HCT116 (cell line): Measurements from ENCODE around the gene MCAT. TPM values are rescaled to one million over a fixed set of nuclear protein-coding genes. Genes with fewer than 3 reads are reported as not detected.

Source experiments
- ATAC-seq: fragments of 200-7000 bp; cut with Tn5 transposase; 2 replicates; pipeline ENCODE4 v1.9.1; 2020; ENCODE audit warnings: mild to moderate bottlenecking, moderate library complexity
- BruUV-seq: library from RNA; stranded (reverse); fragments of 400-500 nt; replicated peaks from 2 replicates; lab custom pipeline; 2021; lab: Mats Ljungman, UMichigan
- CTCF ChIA-PET: fragments of 300-600 bp; sonication (Branson Sonifier 250); formaldehyde crosslinking; loops from one replicate; lab custom pipeline; 2021; ENCODE audit warnings: antibody characterized with exemption; lab: Charles Lee
- POLR2A ChIA-PET: fragments of 300-600, 350-600 bp; sonication (Branson Sonifier 250); formaldehyde crosslinking; loops from one replicate; lab custom pipeline; 2021; ENCODE audit warnings: antibody characterized with exemption; lab: Charles Lee
- RAD21 ChIA-PET, 2 experiments: fragments of 300-600 bp; sonication (Branson Sonifier 250); formaldehyde crosslinking; loops; one replicate each; lab custom pipeline; 2023; ENCODE audit warnings: low total read pairs in 2 of 2; ENCODE audit not compliant: uncharacterized antibody in 2 of 2, unreplicated experiment in 2 of 2, low non-redundant PET in 1 of 2; lab: Charles Lee
- DNase-seq: peaks from one replicate; pipeline ENCODE4 v3.0.0-alpha.2; 2010; ENCODE audit warnings: low read depth, low spot score
- H2AFZ ChIP-seq: fragments of 200-600 bp; shearing (Covaris generic), sonication (generic); 2 replicates; pipeline ENCODE4 v1.6.1; 2017; ENCODE audit warnings: low read depth, mixed run types, mixed read lengths, antibody characterized with exemption, low read length; ENCODE audit not compliant: poor library complexity, severe bottlenecking
- H3K27ac ChIP-seq: 2 replicates; pipeline ENCODE4 v1.5.1; 2012; ENCODE audit warnings: low read depth, low read length
- H3K27me3 ChIP-seq: fragments of 200-600 bp; sonication (generic); 2 replicates; pipeline ENCODE4 v1.6.1; 2016; ENCODE audit warnings: mixed run types, low read length, mixed read lengths; ENCODE audit not compliant: insufficient read depth
- H3K36me3 ChIP-seq, 2 experiments: fragments of 200-500 bp in 1 of 2; fragments of 200-600 bp in 1 of 2; sonication (Bioruptor generic) in 1 of 2; sonication (generic) in 1 of 2; 2 replicates each; pipeline versions ENCODE4 v1.5.1 to v1.6.1; 2014 to 2016; ENCODE audit warnings: low read length in 2 of 2, inconsistent platforms in 1 of 2, mixed read lengths in 1 of 2, mixed run types in 1 of 2; ENCODE audit not compliant: insufficient read depth in 2 of 2, control insufficient read depth in 1 of 2
- H3K4me1 ChIP-seq, 2 experiments: fragments of 200-600 bp in 1 of 2; sonication (generic) in 1 of 2; 2 replicates each; pipeline versions ENCODE4 v1.5.1 to v1.6.1; 2012 to 2017; ENCODE audit warnings: low read length in 2 of 2, inconsistent platforms in 1 of 2, mild to moderate bottlenecking in 1 of 2, mixed read lengths in 1 of 2, mixed run types in 1 of 2, moderate library complexity in 1 of 2; ENCODE audit not compliant: insufficient read depth in 2 of 2, control insufficient read depth in 1 of 2
- H3K4me2 ChIP-seq: fragments of 200-600 bp; sonication (generic); 2 replicates; pipeline ENCODE4 v1.6.1; 2017; ENCODE audit warnings: mixed run types, low read length, mixed read lengths
- H3K4me3 ChIP-seq, 2 experiments: fragments of 200-600 bp in 1 of 2; sonication (generic) in 1 of 2; replicated peaks in 1 of 2; 2 replicates each; pipeline ENCODE4 v1.5.1; 2011 to 2016; ENCODE audit warnings: low read length in 2 of 2, control low read depth in 1 of 2, low read depth in 1 of 2, mild to moderate bottlenecking in 1 of 2, mixed read lengths in 1 of 2, mixed run types in 1 of 2
- H3K79me2 ChIP-seq: fragments of 200-600 bp; sonication (generic); 2 replicates; pipeline ENCODE4 v1.6.1; 2017; ENCODE audit warnings: mild to moderate bottlenecking, mixed run types, low read length, moderate library complexity, mixed read lengths; ENCODE audit not compliant: insufficient read depth
- H3K9ac ChIP-seq: fragments of 200-600 bp; sonication (generic); 2 replicates; pipeline ENCODE4 v1.6.1; 2016; ENCODE audit warnings: low read length, mixed read lengths
- H3K9me2 ChIP-seq: fragments of 200-600 bp; sonication (generic), shearing (Covaris generic); 2 replicates; pipeline ENCODE4 v1.6.1; 2017; ENCODE audit warnings: mixed run types, mild to moderate bottlenecking, moderate library complexity; ENCODE audit not compliant: insufficient read depth
- H3K9me3 ChIP-seq, 2 experiments: fragments of 200-500 bp in 1 of 2; fragments of 200-600 bp in 1 of 2; sonication (Bioruptor generic) in 1 of 2; sonication (generic) in 1 of 2; 2 replicates each; pipeline ENCODE4 v1.6.1; 2014 to 2017; ENCODE audit warnings: low read length in 2 of 2, mixed read lengths in 2 of 2, inconsistent platforms in 1 of 2, low read depth in 1 of 2, mild to moderate bottlenecking in 1 of 2, mixed run types in 1 of 2, moderate library complexity in 1 of 2; ENCODE audit not compliant: control insufficient read depth in 1 of 2, insufficient read depth in 1 of 2
- H4K20me1 ChIP-seq: fragments of 200-600 bp; sonication (generic), shearing (Covaris generic); 2 replicates; pipeline ENCODE4 v1.6.1; 2017; ENCODE audit warnings: mixed run types, mild to moderate bottlenecking, moderate library complexity; ENCODE audit not compliant: insufficient read depth
- ATF3 ChIP-seq: IDR thresholded peaks from 2 replicates; pipeline ENCODE4 v1.6.1; 2012
- CBX3 ChIP-seq: IDR thresholded peaks from 2 replicates; pipeline ENCODE4 v1.6.1; 2012; ENCODE audit warnings: low read depth
- CEBPB ChIP-seq: IDR thresholded peaks from 2 replicates; pipeline ENCODE4 v1.6.1; 2012; ENCODE audit warnings: low read depth
- EGR1 ChIP-seq: IDR thresholded peaks from 2 replicates; pipeline ENCODE4 v1.6.1; 2012; ENCODE audit warnings: low read depth
- EZH2 ChIP-seq: fragments of 200-600 bp; sonication (generic); IDR thresholded peaks from 2 replicates; pipeline ENCODE4 v1.6.1; 2017; ENCODE audit warnings: antibody characterized with exemption, mixed run types
- EZH2phosphoT487 ChIP-seq: fragments of 200-600 bp; IDR thresholded peaks from 2 replicates; pipeline ENCODE4 v1.6.1; 2018; ENCODE audit warnings: antibody characterized with exemption, borderline replicate concordance
- FOSL1 ChIP-seq: IDR thresholded peaks from 2 replicates; pipeline ENCODE4 v1.6.1; 2012; ENCODE audit warnings: low read depth
- JUND ChIP-seq: IDR thresholded peaks from 2 replicates; pipeline ENCODE4 v1.6.1; 2012
- MAX ChIP-seq: IDR thresholded peaks from 2 replicates; pipeline ENCODE4 v1.6.1; 2012
- POLR2A ChIP-seq: IDR thresholded peaks from 2 replicates; pipeline ENCODE4 v1.7.0; 2011; ENCODE audit warnings: borderline replicate concordance; ENCODE audit not compliant: insufficient read depth, insufficient read length; ENCODE audit errors: extremely low read depth
- POLR2AphosphoS5 ChIP-seq: IDR thresholded peaks from 2 replicates; pipeline ENCODE4 v1.6.1; 2011; ENCODE audit warnings: mild to moderate bottlenecking, low read depth, low read length, moderate library complexity
- SIN3A ChIP-seq: IDR thresholded peaks from 2 replicates; pipeline ENCODE4 v1.6.1; 2012; ENCODE audit warnings: low read depth
- SP1 ChIP-seq: IDR thresholded peaks from 2 replicates; pipeline ENCODE4 v1.6.1; 2012; ENCODE audit warnings: low read depth
- SRF ChIP-seq: IDR thresholded peaks from 2 replicates; pipeline ENCODE4 v1.6.1; 2012; ENCODE audit warnings: low read depth
- TCF7L2 ChIP-seq: IDR thresholded peaks from 2 replicates; pipeline ENCODE4 v1.7.0; 2011; ENCODE audit warnings: borderline replicate concordance, inconsistent platforms; ENCODE audit not compliant: insufficient read depth, insufficient read length; ENCODE audit errors: extremely low read depth
- YY1 ChIP-seq: IDR thresholded peaks from 2 replicates; pipeline ENCODE4 v1.6.1; 2011; ENCODE audit warnings: low read length, low read depth, moderate library complexity, mild to moderate bottlenecking; ENCODE audit not compliant: insufficient replicate concordance; ENCODE audit errors: extremely low read depth
- ZBTB33 ChIP-seq: IDR thresholded peaks from 2 replicates; pipeline ENCODE4 v1.6.1; 2011; ENCODE audit warnings: mild to moderate bottlenecking, low read length, moderate library complexity; ENCODE audit not compliant: insufficient replicate concordance; ENCODE audit errors: extremely low read depth
- ZFX ChIP-seq: fragments of 450-650 bp; IDR thresholded peaks from 2 replicates; pipeline ENCODE4 v1.6.1; 2017
- ZNF274 ChIP-seq: fragments of 200-500 bp; sonication (Bioruptor generic); IDR thresholded peaks from 2 replicates; pipeline ENCODE4 v1.6.1; 2014; ENCODE audit warnings: mild to moderate bottlenecking, low read depth, low read length, inconsistent platforms
- intact Hi-C: fragments of 100-400 bp; cut with micrococcal nuclease; formaldehyde crosslinking; loops from 2 replicates; pipeline ENCODE4 v1.10.0; 2022
- total RNA-seq: library from RNA; stranded (reverse); gene quantifications from one replicate; pipeline ENCODE4 v1.2.1, GENCODE V29; 2021; ENCODE audit not compliant: unreplicated experiment
- TF ChIP-seq, protein P1 (sequence below): IDR thresholded peaks from 2 replicates; pipeline ENCODE4 v1.6.1; 2012; ENCODE audit warnings: low read depth

Gene MCAT
- total RNA-seq, 1 experiment from 2014 or later: 34.8 TPM

- no peak for TF ChIP-seq ZBTB33
- TF ChIP-seq FOSL1: no peak
- no peak for TF ChIP-seq YY1
- no peak for TF ChIP-seq POLR2A
- no peak for TF ChIP-seq ZFX
- TF ChIP-seq SP1: no peak
Measured at GRCh38 chr22:43180670-43181069, 37.5 kb upstream of the MCAT start (continued).

GRCh38 chr22:43179911-43180195, 36.7 kb upstream of the MCAT start:
- H3K79me2 ChIP-seq: peaks cover 41% of the 10 kb centered on the region
- no peak overlapping the region for H3K27ac ChIP-seq
- ATAC-seq (no peak), DNase-seq (no peak)
- H4K20me1 ChIP-seq: no peaks in the 10 kb centered on the region
- H3K4me3 ChIP-seq: no peak overlapping the region
- CTCF ChIA-PET: no interaction called here
- POLR2A ChIA-PET: no interaction called here
- H3K4me1 ChIP-seq: peaks cover 6 to 13% of the 10 kb centered on the region in 2 experiments; a peak in 2 of 4 replicates
- intact Hi-C loops: no loop called here
- H3K27me3 ChIP-seq: no peaks in the 10 kb centered on the region
- H3K36me3 ChIP-seq: peaks cover 23 to 64% of the 10 kb centered on the region in 2 experiments
- no peak overlapping the region for H3K9ac ChIP-seq
- no peak overlapping the region for H3K4me2 ChIP-seq
- no peaks in the 10 kb centered on the region for H3K9me3 ChIP-seq
- no peak overlapping the region for H2AFZ ChIP-seq
- no peaks in the 10 kb centered on the region for H3K9me2 ChIP-seq
- BruUV-seq: no TSS peak
- RAD21 ChIA-PET: no interaction called here
- TF ChIP-seq EZH2phosphoT487: no peak
- TF ChIP-seq POLR2AphosphoS5: no peak
- no peak for TF ChIP-seq MAX
- no peak for TF ChIP-seq ZFX
- TF ChIP-seq YY1: no peak
- TF ChIP-seq CEBPB: no peak
- no peak for TF ChIP-seq SRF
- TF ChIP-seq JUND: no peak
- TF ChIP-seq TCF7L2: no peak
- TF ChIP-seq, protein P1, sequence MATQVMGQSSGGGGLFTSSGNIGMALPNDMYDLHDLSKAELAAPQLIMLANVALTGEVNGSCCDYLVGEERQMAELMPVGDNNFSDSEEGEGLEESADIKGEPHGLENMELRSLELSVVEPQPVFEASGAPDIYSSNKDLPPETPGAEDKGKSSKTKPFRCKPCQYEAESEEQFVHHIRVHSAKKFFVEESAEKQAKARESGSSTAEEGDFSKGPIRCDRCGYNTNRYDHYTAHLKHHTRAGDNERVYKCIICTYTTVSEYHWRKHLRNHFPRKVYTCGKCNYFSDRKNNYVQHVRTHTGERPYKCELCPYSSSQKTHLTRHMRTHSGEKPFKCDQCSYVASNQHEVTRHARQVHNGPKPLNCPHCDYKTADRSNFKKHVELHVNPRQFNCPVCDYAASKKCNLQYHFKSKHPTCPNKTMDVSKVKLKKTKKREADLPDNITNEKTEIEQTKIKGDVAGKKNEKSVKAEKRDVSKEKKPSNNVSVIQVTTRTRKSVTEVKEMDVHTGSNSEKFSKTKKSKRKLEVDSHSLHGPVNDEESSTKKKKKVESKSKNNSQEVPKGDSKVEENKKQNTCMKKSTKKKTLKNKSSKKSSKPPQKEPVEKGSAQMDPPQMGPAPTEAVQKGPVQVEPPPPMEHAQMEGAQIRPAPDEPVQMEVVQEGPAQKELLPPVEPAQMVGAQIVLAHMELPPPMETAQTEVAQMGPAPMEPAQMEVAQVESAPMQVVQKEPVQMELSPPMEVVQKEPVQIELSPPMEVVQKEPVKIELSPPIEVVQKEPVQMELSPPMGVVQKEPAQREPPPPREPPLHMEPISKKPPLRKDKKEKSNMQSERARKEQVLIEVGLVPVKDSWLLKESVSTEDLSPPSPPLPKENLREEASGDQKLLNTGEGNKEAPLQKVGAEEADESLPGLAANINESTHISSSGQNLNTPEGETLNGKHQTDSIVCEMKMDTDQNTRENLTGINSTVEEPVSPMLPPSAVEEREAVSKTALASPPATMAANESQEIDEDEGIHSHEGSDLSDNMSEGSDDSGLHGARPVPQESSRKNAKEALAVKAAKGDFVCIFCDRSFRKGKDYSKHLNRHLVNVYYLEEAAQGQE: no peak
- no peak for TF ChIP-seq EZH2
- TF ChIP-seq CBX3: no peak
- no peak for TF ChIP-seq ZNF274
- TF ChIP-seq SIN3A: no peak
- no peak for TF ChIP-seq ZBTB33
- no peak for TF ChIP-seq EGR1
- TF ChIP-seq ATF3: no peak
- TF ChIP-seq SP1: no peak
